ENCODE data around the gene TRIM42.

DNA sequence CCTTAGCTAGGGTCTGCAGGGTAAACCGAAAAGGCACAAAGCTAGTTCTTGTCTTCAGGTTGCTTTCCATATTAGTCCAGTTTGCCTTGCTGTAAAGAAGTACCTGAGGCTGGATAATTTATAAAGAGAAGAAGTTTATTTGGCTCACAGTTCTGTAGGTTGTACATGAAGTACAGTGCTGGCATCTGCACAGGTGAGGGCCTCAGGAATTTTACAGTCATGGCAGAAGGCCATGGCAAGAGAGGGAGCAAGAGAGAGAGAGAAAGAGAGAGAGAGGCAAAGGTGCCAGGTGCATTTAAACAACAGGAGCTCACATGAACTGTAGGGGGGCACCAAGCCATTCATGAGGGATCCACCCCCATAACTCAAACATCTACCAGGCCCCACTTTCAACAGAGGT lies 26.9 kb downstream of the TRIM42 start:
- TF ChIP-seq POLR2A (IDR thresholded peaks at IDR 0.05; ENCODE audit: low read length) (no peak), GATA1 (IDR thresholded peaks at IDR 0.05; ENCODE audit: low read depth, low read length) (no peak)
